ENCODE measurements around the gene FAT2.

The FAT2 gene

GRCh38 chr5:151553130-151553670, 37.9 kb downstream of the FAT2 start:
- DNase-seq (ENCODE audit: low read depth), result no peak

- no peak for DNase-seq (ENCODE audit: low read depth)
These were observed 39.1 kb downstream of the FAT2 start for GRCh38 chr5:151551985-151552384.

- no peak for DNase-seq (ENCODE audit: low read depth)
These were observed 41.0 kb downstream of the FAT2 start for GRCh38 chr5:151550146-151550545.

- DNase-seq (ENCODE audit: low read depth), result no peak
These were observed 41.4 kb downstream of the FAT2 start for GRCh38 chr5:151549713-151550112.

- DNase-seq (ENCODE audit: low read depth), result no peak
These were observed 43.8 kb downstream of the FAT2 start for GRCh38 chr5:151547364-151547763.

GRCh38 chr5:151541571-151541970, 49.6 kb downstream of the FAT2 start:
- no peak for DNase-seq (ENCODE audit: low read depth)
